Right ventricle myocardium superior (tissue), 1 donor: ENCODE measurements around the gene ZNF100. TPM values are rescaled to one million over a fixed set of nuclear protein-coding genes. Genes with fewer than 3 reads are reported as not detected.
"Not testable (repeated sequence)": the region's sequence is repeated elsewhere in the genome, so short reads cannot be mapped to it uniquely, and the experiment has no call there.

Experiments used
- ATAC-seq: fragments of 200-7000 bp; cut with Tn5 transposase; one replicate; pipeline ENCODE4 v1.9.1; 2020; ENCODE audit warnings: mild to moderate bottlenecking; ENCODE audit not compliant: poor library complexity
- DNase-seq: peaks from one replicate; pipeline ENCODE4 v3.0.0-alpha.2; 2020
- intact Hi-C: fragments of 100-400 bp; cut with DNase I; formaldehyde crosslinking; loops from one replicate; pipeline ENCODE4 v1.11.2; 2022
- total RNA-seq: library from RNA; stranded (reverse); fragmentation: NEBNext Ultra II Directional; extraction: Animal tissue kit (Norgen Biotek cat#: 25700); gene quantifications from one replicate; pipeline ENCODE4 v1.2.1, GENCODE V29; 2021
- donor health status: DM: no; HTN: yes; CAD: no; lungs with severe emphysema.

ZNF100 gene
- total RNA-seq, 1 donor from 2014 or later, result 8.0 TPM

DNA sequence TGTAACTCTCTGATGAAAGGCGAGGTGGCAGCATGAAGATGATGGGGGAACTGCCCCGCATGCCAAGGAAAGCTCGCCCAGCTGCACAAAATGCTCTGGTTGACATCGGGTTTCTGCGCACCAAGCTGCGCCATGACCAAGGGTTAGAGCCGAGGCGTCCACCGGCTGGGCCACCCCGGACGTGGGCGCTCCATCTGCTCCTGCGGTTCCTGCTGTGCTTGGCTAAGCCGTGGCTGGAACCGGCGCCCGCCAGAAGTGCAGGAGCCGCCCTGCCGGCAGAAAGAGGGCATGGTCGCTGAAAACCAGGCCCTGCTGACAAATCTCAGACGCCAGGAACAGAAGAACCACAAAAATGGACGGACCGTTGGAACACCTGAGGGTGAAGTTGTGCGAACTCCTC lies 57.9 kb downstream of the ZNF100 start:
- DNase-seq (no peak), ATAC-seq (no peak)
- intact Hi-C loops, result no loop called here

- DNase-seq, intact Hi-C loops, ATAC-seq: not testable (repeated sequence)
These were observed 59.5 kb downstream of the ZNF100 start for GRCh38 chr19:21707878-21708277.

DNA sequence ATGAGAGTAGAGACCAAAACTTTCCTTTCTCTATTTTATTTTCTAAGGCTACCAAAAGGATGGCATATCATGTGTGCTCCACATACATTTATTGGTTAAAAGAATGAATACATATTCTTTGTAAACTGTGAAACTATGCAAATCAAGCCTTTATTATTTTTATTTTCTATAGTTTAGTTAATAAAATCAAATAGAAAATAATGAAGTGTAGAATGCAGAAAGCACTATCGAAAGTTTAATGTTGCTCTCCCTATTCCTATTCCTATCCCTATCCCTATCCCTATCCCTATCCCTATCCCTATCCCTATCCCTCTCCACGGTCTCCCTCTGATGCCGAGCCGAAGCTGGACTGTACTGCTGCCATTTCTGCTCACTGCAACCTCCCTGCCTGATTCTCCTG lies 60.3 kb downstream of the ZNF100 start:
- intact Hi-C loops, result no loop called here
- no peak for DNase-seq
- no peak for ATAC-seq

DNA sequence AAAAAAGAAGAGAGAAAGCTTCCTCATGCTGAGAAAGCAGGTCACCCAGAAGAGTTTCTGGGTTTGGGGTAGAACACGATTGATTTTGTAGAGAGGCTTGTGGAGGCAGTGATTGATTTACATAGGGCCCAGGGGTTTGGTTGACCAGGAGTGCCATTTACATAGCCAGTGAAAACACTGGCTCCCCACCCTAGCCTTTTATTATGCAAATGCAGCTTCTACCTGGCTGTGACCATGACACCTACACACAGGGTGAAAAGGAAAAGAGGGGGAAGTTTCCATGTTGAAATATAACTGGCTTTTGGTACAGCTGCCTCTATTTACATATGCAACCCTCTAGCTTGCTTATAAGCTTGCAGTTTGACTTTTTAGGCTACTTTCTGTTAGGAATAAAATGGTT lies 62.0 kb downstream of the ZNF100 start:
- no peak for ATAC-seq
- intact Hi-C loops, result no loop called here
- DNase-seq, result no peak

DNA sequence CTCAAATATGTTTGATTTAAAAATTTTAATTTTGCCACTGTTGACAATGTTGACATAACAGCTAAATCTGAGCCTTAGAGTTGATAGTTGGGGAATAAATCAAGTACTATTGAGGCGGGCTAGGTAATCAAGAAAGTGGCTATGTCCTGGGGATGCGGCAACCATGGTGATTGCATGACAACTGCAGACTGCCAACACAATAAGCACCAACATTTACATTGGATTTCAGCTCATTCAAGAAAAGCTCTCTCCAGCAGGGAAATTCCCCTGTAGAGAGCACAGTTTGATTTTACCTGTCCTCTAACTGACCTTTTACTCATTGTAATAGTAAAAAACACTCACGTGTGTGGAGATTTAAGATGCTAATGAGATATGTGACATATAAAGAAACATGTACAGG lies 63.1 kb downstream of the ZNF100 start:
- ATAC-seq, result no peak

GRCh38 chr19:21699197-21699596 lies 68.2 kb downstream of the ZNF100 start:
- intact Hi-C loops, result loop anchor here (5.0 to 10.0 kb wide), 2 partner anchors 217 to 494 kb away; no protein-coding TSS in a partner anchor
- ATAC-seq, result no peak
- no peak for DNase-seq

More for the DNA sequence above, 63.1 kb downstream of the ZNF100 start:
- intact Hi-C loops, result no loop called here
- DNase-seq, result no peak

- no peak for DNase-seq
- peak; percentile 73 for ATAC-seq
- intact Hi-C loops, result loop anchor here (5.0 to 10.0 kb wide), 2 partner anchors 216 to 493 kb away; no protein-coding TSS in a partner anchor
These were observed 69.2 kb downstream of the ZNF100 start for GRCh38 chr19:21698215-21698614.

- intact Hi-C loops, result loop anchor here (5.0 to 10.0 kb wide), 2 partner anchors 215 to 493 kb away; no protein-coding TSS in a partner anchor
- no peak for ATAC-seq
These were observed 69.7 kb downstream of the ZNF100 start for GRCh38 chr19:21697698-21698097.

GRCh38 chr19:21694171-21694906 lies 73.0 kb downstream of the ZNF100 start:
- ATAC-seq (no peak), DNase-seq (no peak)
- intact Hi-C loops, result loop anchor here (10.0 kb wide), 1 partner anchor 490 kb away; no protein-coding TSS in a partner anchor

More at GRCh38 chr19:21697698-21698097, 69.7 kb downstream of the ZNF100 start:
- DNase-seq, result no peak

- intact Hi-C loops, result loop anchor here (10.0 kb wide), 1 partner anchor 489 kb away; no protein-coding TSS in a partner anchor
- DNase-seq (no peak), ATAC-seq (no peak)
These were observed 74.0 kb downstream of the ZNF100 start for GRCh38 chr19:21693399-21693798.

- intact Hi-C loops, result loop anchor here (10.0 kb wide), 1 partner anchor 487 kb away; no protein-coding TSS in a partner anchor
- DNase-seq (no peak), ATAC-seq (no peak)
These were observed 75.7 kb downstream of the ZNF100 start for GRCh38 chr19:21691661-21692060.

DNA sequence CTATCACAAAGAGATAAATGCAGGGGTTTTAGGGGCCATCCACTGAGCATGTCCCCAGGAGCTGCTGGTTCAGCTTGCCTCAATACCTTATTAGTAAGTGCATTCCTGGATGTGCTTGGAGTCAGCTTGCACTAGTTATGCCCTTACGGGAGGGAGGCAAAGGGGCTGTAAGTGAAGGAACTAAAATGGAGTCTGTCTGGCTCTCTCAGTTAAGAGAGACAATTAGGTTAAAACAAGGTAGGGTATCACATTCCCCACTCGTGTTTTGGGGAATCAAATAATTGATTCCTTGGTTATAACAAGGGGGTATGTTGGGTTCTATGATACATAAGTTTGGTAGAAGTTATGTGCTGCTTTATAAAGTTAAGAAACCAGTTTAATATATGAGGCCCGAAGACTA lies 78.9 kb downstream of the ZNF100 start:
- no peak for DNase-seq
- ATAC-seq, result no peak
- intact Hi-C loops, result no loop called here

- ATAC-seq, result no peak
- intact Hi-C loops, result no loop called here
- DNase-seq, result no peak
These were observed 86.7 kb downstream of the ZNF100 start for GRCh38 chr19:21680671-21681070.

- intact Hi-C loops, result no loop called here
- ATAC-seq, result no peak
These were observed 87.4 kb downstream of the ZNF100 start for GRCh38 chr19:21680026-21680425.

GRCh38 chr19:21677696-21678418 lies 89.5 kb downstream of the ZNF100 start:
- ATAC-seq (peak; percentile 48), DNase-seq (peak; percentile 44)
- intact Hi-C loops, result no loop called here

More at GRCh38 chr19:21680026-21680425, 87.4 kb downstream of the ZNF100 start:
- DNase-seq, result no peak

GRCh38 chr19:21674454-21674853 lies 92.9 kb downstream of the ZNF100 start:
- intact Hi-C loops, result no loop called here

DNA sequence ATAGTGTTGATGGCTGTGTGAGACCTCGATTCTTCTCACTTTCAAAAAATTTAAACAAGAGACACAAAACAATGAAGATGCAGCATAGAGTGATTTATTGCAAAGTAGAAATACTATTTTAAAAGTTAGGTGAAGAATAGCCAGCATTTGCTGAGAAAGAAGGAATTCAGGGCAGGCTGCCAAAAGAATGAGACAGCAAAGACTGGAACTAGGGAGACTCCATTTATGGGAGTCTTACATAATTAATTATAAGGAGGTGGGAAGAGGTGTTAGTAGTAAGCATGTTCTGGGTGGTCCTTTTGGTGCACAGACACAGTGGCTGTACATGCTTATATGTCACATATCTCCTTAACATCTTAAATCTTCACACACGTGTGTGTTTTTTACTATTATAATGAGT lies 93.9 kb downstream of the ZNF100 start:
- DNase-seq, intact Hi-C loops: not testable (repeated sequence)
- ATAC-seq, result peak; percentile 72

More at GRCh38 chr19:21674454-21674853, 92.9 kb downstream of the ZNF100 start:
- ATAC-seq (no peak), DNase-seq (no peak)
